Motor neuron (in vitro differentiated cells): ENCODE measurements around the gene AATK. TPM values are rescaled to one million over a fixed set of nuclear protein-coding genes. Genes with fewer than 3 reads are reported as not detected.
A peak's percentile ranks its signal among the peaks of the same experiment; 100 is the strongest.

ENCODE experiments used
- ATAC-seq, 8 experiments: fragments of 200-7000 bp; cut with Tn5 transposase; replicated peaks in 6 of 8; 2 replicates each; pipeline ENCODE4 v1.8.0; 2021; ENCODE audit warnings: mild to moderate bottlenecking in 8 of 8, moderate library complexity in 8 of 8
- H3K27ac ChIP-seq, 2 donors: fragments of 250-450 bp; sonication (Bioruptor Pico); 2 replicates each; pipeline ENCODE4 v1.9.0; 2021; ENCODE audit warnings: antibody characterized with exemption in 2 of 2, mild to moderate bottlenecking in 2 of 2, moderate library complexity in 1 of 2
- H3K4me1 ChIP-seq, 2 donors: fragments of 250-450 bp; sonication (Bioruptor Pico); replicated peaks in 1 of 2; 2 replicates each; pipeline ENCODE4 v1.6.1; 2021; ENCODE audit warnings: antibody characterized with exemption in 2 of 2, mild to moderate bottlenecking in 2 of 2, moderate library complexity in 1 of 2
- H3K4me3 ChIP-seq, 5 donors: fragments of 250-450 bp; sonication (Bioruptor Pico); 2 replicates each; pipeline ENCODE4 v1.9.0; 2021; ENCODE audit warnings: antibody characterized with exemption in 5 of 5, mild to moderate bottlenecking in 5 of 5, moderate library complexity in 4 of 5
- WGBS, 10 experiments: fragments of 450-650 bp; shearing (Covaris generic); methylation state at CpG; one replicate each; pipeline ENCODE4 v1.0.0; 2022; 5-methylcytosine and 5-hydroxymethylcytosine counted together
- in situ Hi-C, 9 experiments: fragments of 400-800 bp; cut with MboI; loops; one replicate each; pipeline ENCODE4 v1.15.0; 2021; ENCODE audit warnings: low sequenced_read_pairs in 9 of 9, low pct_unique_long_range_greater_than_20kb in 2 of 9; ENCODE audit not compliant: unreplicated experiment in 9 of 9
- total RNA-seq, 8 experiments: library from RNA; unstranded; fragments of 300-600 nt; gene quantifications; 2 replicates each; pipeline versions ENCODE4 v1.2.3 to v1.2.4, GENCODE V29; 2022

The AATK gene
- total RNA-seq, 8 experiments from 2014 or later, result 0.36 to 8.1 (median 3.9) TPM

DNA sequence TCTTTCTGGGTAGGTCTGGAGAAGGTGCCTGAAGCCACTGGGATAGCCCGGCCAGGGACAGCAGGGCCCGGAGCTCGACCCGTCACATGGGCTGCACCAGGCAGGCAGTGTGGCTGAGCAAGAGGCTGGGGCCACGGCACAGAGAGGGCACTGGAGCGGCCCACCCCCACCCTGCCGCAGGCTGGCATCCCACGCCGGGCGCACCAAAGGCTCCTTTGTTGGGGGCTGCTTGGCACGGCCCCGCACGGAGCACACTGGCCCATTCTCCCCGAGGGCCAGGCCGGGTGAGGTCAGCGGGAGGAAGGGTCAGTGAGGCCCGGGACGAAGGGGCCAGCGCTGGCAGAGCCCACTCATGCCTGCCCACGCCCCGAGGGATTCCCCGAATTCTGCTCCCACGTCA is 37.2 kb downstream of the AATK start:
- peaks cover 48 to 52% of the 10 kb centered on the region in 2 donors for H3K4me1 ChIP-seq
- no peak overlapping the region for H3K4me3 ChIP-seq
- H3K27ac ChIP-seq, result no peak overlapping the region
- ATAC-seq, result no peak
- no CpG with 5 or more reads among the region's 23 CpGs for whole genome bisulfite sequencing, 10 experiments
- in situ Hi-C loops, result no loop called here

DNA sequence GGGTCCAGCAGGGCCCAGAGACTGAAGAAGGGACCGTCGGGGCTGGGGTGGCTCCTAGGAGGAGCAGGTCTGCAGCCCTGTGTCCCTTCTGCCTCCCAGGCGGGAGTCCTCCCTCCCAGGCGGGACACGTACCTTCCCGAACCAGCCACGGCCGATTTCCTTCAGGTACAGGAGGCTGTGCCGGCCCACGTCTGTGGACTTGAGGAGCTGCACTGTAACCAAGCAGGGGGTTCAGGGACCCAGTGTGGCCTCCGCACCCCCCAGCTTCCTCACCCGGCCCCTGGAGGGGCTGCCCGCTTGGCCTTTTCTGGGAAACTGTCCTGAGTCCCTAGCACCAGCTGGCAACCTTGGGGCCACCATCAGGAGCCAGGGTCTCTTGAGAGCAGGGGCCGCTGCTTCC is 37.7 kb downstream of the AATK start:
- H3K27ac ChIP-seq, result no peak overlapping the region
- H3K4me1 ChIP-seq, result peaks cover 44 to 50% of the 10 kb centered on the region in 2 donors
- ATAC-seq, result no peak
- in situ Hi-C loops, result no loop called here
- 100% methylated on average over 3 of the region's 14 CpGs; no CpG with 5 or more reads in 9 of the 10 experiments for WGBS, 10 experiments
- H3K4me3 ChIP-seq, result no peak overlapping the region

DNA sequence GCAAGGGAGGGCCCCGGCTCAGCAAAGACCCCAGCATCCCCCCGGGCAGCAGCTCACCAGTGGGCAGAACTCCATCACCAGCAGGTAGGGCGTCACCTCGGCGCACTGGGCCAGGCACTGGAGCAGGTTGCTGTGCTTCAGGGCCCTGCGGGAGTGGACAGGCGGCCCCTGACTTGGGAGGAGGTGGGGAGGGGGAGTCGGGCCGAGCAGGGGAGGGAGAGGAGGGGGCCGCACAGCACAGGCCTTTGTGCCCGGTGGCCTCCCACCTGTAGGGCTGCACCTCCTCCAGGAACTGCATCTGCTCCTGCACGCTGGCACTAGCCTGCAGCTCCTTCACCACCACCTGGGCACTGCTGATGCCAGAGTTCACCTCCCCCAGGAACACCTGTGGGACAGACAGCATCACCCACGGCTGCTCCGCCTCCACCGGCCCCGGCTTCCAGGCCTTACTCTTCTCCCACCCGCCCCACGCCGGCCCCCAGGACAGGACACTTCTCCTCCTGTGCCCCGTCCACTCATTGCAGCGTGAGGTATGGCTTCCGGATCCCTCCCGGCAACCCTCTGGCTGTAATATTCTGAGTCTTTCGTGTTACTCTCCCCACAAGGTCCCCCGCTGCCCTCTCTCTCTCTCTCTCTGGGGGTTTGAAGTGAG is 38.4 kb downstream of the AATK start:
- Histone ChIP-seq H3K4me3 (no peak overlapping the region), H3K27ac (no peak overlapping the region), H3K4me1 (peaks cover 39 to 44% of the 10 kb centered on the region in 2 donors)
- in situ Hi-C loops, result no loop called here
- WGBS, 10 experiments, result no CpG with 5 or more reads among the region's 25 CpGs
- no peak for ATAC-seq

DNA sequence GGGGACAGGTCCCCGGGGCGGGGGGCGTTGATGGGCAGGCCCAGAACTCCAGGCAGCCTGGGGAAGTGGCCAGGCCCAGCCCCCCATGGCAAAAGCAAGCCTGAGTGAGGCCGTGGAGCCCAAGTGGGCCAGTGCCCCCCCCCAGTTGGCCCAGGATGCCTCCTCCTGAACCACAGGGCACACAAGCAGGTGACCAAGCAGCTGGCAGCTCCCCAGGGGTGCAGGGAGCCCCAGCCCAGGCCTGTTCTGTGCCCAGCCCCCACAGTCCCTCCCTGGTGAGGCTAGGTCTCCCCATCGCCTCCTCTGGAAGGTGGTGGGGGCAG is 38.9 kb downstream of the AATK start:
- ATAC-seq, result no peak
- Histone ChIP-seq H3K27ac (no peak overlapping the region), H3K4me3 (no peak overlapping the region), H3K4me1 (peaks cover 36 to 38% of the 10 kb centered on the region in 2 donors)
- no CpG with 5 or more reads among the region's 5 CpGs for WGBS, 10 experiments
- in situ Hi-C loops, result no loop called here

DNA sequence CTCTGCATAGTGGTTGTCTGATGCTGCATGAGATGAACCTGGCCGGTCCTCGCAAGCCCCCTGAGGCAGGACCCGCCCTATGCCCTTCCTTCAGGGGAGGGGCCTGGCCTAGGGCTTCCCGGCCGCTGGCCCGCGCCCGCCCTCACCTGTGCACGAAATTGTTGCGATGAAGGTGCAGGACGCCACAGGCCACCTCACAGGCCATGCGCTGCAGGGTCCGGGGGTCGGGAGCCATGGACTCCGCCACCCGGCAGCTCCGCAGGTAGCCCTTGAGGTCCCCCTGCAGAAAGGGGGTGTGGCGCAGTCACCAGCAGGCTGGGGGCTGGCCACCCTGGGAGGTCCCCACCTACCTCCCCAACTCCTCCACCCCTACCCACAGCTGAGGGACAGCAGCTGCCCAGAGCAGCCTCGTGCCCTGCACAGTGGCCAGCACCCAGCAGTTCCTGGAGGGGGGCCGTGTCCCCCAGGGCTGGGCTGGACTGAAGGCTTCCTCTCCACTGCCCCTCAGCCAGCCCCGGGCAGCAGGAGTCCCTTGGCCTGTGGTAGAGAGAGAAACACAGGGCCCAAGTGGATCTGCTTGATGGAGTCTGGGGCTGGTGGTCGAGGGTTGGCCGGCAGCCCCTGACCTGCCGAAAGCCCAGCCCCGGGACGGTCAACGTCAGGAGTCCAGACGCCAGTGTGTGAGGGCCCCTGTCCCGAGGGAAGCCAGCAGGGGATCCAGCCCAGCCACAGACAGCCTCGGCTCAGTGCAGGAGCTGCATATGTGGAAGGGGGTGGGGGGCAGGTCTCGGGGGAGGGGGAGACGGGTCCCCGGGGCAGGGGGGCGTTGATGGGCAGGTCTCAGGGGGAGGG is 39.5 kb downstream of the AATK start:
- H3K27ac ChIP-seq, result no peak overlapping the region
- 61 to 81% methylated on average over 7 to 9 of the region's 34 CpGs; no CpG with 5 or more reads in 8 of the 10 experiments for WGBS, 10 experiments
- peaks cover 34 to 40% of the 10 kb centered on the region in 2 donors for H3K4me1 ChIP-seq
- H3K4me3 ChIP-seq, result no peak overlapping the region
- in situ Hi-C loops, result no loop called here
- ATAC-seq, result peak in 1 of 8 experiments; percentile 5

DNA sequence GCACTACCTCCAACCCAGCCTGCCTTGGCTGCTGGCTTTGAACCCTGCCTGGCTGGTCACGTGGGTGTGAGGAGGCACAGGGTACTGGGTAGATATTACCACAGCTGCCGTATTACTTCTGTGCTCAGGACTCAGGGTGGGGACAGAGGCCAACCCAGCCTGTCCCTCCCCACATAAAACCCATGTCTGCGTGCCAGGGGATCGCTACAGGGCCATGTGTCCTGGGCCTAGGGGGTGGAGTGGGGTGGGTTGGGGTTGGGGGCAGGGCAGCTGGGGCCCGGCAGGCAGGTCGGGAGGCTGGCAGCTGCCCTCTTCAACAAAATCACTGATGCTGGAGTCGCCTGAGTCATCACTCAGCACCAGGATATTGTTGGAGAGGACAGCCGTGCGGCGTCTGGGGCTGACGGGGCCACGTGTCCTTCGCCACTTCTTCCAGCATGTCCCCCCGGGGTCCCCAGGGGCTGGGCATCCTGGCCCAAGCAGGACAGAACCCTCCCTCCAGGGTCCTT is 40.4 kb downstream of the AATK start:
- in situ Hi-C loops, result no loop called here
- H3K27ac ChIP-seq, result no peak overlapping the region
- 80% methylated on average over 1 of the region's 14 CpGs; no CpG with 5 or more reads in 9 of the 10 experiments for WGBS, 10 experiments
- no peak overlapping the region for H3K4me3 ChIP-seq
- peak in 7 of 8 experiments; percentile 14 to 45 (median 16) for ATAC-seq
- peaks cover 30 to 36% of the 10 kb centered on the region in 2 donors for H3K4me1 ChIP-seq

DNA sequence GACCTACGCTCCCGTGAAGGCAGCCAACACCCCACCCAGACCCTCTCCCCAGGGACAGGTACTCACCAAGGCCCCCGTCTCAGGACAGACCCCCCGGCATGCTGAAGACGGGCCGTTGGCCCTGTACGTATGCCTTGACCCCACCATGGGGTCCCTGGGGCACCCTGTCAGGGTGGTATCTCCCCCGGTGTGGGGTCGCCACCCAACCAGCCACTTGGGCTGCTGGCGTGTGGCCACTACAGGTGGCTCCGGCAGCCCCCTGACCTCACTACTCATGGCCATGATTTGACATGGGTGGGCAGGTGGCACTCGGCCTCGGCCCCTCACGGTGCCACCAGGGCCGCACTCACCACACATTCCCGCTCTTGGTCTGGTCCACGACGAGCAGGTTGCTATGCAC is 41.6 kb downstream of the AATK start:
- in situ Hi-C loops, result loop anchor here in 1 of 9 experiments (25.0 kb wide), 1 partner anchor 112 kb away; no protein-coding TSS in a partner anchor
- WGBS, 10 experiments, result 80 to 100% (median 91%) methylated on average over 1 to 5 of the region's 18 CpGs; no CpG with 5 or more reads in 6 of the 10 experiments
- H3K27ac ChIP-seq, result no peak overlapping the region
- no peak overlapping the region for H3K4me3 ChIP-seq
- ATAC-seq, result no peak
- peaks cover 22 to 27% of the 10 kb centered on the region in 2 donors for H3K4me1 ChIP-seq

DNA sequence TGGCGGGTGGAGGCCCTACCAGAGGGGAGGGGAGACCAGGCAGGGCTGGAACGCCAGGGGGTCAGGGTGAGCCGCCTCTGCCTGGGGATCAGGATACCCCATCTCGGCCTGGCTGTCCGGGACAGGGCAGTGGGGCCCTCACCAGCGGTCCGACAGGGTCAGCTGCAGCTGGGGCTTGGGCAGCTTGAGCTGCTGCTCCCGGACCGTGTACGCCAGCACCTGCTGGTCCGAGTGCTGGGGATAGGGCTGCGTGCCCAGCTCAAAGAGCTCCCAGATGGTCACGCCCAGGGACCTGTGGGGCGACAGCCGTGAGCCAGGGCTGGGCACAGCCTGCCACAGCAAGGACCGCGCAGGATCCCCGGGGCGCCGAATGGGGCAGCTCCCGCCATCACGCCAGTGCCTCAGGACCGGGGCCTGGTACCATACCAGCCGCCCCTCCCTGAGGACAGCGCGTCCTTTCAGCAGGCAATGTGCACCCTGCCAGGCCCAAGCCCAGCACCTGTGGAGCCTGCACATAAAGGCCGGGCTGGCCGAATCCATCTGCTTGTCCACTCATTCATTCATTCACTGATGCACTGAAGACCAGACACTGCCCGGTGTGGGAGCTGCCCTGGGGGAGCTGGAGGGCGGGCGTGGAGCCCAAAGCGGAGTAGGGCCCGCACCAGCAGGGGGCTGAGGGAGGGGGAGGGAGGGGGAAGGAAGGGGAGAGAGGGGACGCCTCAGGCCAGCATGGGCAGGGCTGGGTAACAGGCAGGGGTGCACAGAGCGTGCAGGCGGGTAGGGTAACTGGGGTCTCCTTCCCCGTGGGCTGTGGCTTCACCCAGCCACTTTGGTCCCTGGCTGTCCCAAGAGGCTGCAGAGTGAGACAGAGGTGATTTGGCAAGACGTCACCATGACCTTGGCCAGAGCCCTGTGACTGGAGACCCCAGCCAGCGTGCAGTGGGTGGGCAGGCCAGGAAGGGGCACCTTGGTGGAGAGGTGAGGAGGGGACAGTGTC is 42.7 kb downstream of the AATK start:
- WGBS, 10 experiments, result 90% methylated on average over 17 of the region's 39 CpGs; no CpG with 5 or more reads in 9 of the 10 experiments
- Histone ChIP-seq H3K4me1 (peaks cover 27 to 32% of the 10 kb centered on the region in 2 donors), H3K27ac (no peak overlapping the region), H3K4me3 (no peak overlapping the region)
- ATAC-seq, result no peak
- in situ Hi-C loops, result loop anchor here in 1 of 9 experiments (25.0 kb wide), 1 partner anchor 111 kb away; no protein-coding TSS in a partner anchor

DNA sequence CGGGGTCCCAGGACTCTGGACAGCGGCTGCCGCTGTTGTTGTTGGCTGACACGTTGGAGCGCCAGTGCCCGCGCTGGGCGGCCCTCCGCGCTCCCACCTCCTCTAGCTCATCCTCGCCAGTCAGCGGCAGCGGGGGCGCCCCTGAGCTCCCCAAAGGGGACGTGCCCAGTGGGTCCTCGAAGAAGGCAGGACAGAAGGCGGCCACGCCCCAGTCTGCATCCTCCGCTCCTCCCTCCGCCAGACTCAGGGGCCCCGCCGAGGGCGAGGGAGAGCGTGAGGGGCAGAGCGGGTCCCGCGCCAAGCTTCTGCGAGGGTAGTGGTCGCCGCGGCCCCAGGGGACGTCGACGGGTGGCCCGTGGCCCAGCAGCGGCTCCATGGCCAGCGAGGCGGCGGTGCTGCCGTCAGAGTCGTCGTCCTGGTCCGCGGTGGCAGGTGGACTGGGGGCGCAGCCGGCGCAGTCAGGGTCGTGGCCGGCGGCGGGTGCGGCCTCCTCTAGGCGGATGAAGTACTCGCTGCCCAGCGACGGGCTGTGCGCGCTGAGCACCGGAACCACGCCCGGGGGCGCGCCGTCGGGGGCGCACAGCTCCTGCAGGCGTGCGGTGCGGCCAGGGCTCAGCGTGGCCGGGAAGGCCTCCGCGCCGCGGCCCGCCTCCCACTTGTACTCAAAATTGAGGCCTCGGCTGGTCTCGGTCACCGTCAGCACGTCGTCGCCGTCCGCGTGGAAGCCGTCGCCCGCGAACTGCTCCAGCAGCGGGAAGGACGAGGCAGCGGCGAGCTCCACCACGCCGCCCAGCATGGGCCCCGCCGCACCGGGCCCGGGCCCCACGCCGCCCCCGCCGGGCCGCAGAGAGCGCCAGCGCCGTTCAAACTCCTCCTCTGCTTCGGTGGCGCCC is 43.9 kb downstream of the AATK start:
- ATAC-seq, result peak in 2 of 8 experiments; percentile 9 to 12
- 16 to 49% (median 20%) methylated on average over 4 to 26 of the region's 109 CpGs; no CpG with 5 or more reads in 7 of the 10 experiments for WGBS, 10 experiments
- in situ Hi-C loops, result loop anchor here in 1 of 9 experiments (25.0 kb wide), 1 partner anchor 110 kb away; no protein-coding TSS in a partner anchor
- peaks cover 16 to 20% of the 10 kb centered on the region in 2 donors for H3K4me1 ChIP-seq
- no peak overlapping the region for H3K27ac ChIP-seq
- no peak overlapping the region for H3K4me3 ChIP-seq

DNA sequence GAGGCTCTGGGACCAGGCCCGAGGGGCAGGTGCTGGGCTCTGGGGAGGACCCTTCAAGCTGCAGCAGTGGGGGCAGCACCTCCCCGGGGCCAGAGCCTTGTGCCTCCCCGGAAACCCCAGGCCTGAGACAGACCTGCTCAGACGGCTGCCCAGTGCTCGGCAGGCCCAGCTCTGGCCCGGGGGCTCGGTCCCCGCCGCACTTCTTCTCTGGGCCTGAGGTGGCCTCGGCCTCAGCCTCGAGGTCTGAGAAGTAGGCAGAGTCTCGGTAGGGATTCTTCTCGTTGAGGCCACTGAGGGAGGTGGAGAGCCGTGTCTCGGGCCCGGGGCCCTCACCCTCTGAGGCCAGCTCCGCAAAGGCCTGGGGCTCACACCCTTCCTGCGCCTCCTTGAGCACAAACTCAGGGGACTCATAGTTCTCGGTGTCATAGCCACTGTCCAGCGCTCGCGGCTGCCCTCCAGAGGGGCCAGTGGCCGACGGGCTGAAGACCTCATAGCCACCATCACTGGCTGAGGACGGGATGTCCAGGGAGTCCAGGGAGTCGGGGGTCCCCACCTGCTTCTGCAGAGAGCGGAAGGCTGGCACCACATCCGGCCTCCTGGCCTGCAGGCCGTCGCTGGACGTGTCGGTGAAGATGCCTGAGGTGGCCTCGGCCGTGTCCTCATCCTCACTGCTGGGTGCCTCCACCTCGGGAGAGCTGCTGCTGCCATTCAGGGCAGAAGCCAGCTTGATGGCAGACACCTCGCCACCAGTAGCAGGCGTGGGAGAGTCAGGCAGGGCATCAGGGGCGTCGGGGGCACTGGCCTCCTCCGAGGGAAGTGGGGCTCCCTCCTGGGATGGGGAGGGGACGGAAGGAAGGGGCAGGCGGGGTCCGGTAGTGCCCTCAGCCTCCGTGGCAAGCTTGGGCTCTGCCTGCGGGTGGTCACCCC is 45.1 kb downstream of the AATK start:
- 0 to 93% (median 74%) methylated on average over 1 to 5 of the region's 45 CpGs; no CpG with 5 or more reads in 5 of the 10 experiments for WGBS, 10 experiments
- in situ Hi-C loops, result loop anchor here in 1 of 9 experiments (25.0 kb wide), 1 partner anchor 109 kb away; no protein-coding TSS in a partner anchor
- peaks cover 8 to 11% of the 10 kb centered on the region in 2 donors for H3K4me1 ChIP-seq
- H3K27ac ChIP-seq, result no peak overlapping the region
- no peak for ATAC-seq
- no peak overlapping the region for H3K4me3 ChIP-seq

DNA sequence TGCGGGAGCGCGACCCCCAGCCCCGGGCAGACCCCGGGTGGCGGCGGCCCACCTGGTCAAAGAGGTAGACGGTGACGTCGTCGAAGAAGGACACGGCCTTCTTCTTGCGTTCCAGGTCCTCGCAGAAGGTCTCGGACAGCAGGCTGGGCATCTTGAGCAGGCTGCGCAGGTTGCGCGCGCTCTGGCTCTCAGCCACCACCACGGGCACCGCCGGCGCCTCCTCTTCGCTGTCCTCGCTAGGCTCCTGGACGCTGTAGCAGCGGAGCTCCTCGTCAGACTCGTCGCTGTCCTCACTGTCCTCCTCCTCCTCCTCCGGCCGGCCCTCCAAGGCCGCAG is 45.9 kb downstream of the AATK start:
- no peak overlapping the region for H3K4me3 ChIP-seq
- H3K4me1 ChIP-seq, result peaks cover 5 to 8% of the 10 kb centered on the region in 2 donors
- no peak overlapping the region for H3K27ac ChIP-seq
- WGBS, 10 experiments, result 90 to 100% (median 95%) methylated on average over 3 to 4 of the region's 33 CpGs; no CpG with 5 or more reads in 7 of the 10 experiments
- no peak for ATAC-seq
- in situ Hi-C loops, result loop anchor here in 1 of 9 experiments (25.0 kb wide), 1 partner anchor 108 kb away; no protein-coding TSS in a partner anchor
